Natural killer cell (primary cell): ENCODE results near the gene SORT1. TPM values are rescaled to one million over a fixed set of nuclear protein-coding genes. Genes with fewer than 3 reads are reported as not detected.

Source experiments
- ATAC-seq, 3 donors: fragments of 150-1000 bp in 2 of 3; fragments of 200-7000 bp in 1 of 3; cut with Tn5 transposase; 1 replicate in 1 of 3; 2 replicates in 2 of 3; pipeline ENCODE4 v1.10.0; 2021; ENCODE audit warnings: mild to moderate bottlenecking in 2 of 3, moderate library complexity in 2 of 3
- DNase-seq, 2 donors: peaks; one replicate each; pipeline versions ENCODE4 v3.0.0 to v3.0.0-alpha.2; 2013 to 2021; ENCODE audit warnings: mixed read lengths in 1 of 2
- H3K27ac ChIP-seq: one replicate; pipeline ENCODE4 v1.5.1; 2013; ENCODE audit warnings: mild to moderate bottlenecking, low read length
- H3K27me3 ChIP-seq: one replicate; pipeline ENCODE4 v1.6.1; 2013; ENCODE audit warnings: low read length; ENCODE audit not compliant: control insufficient read depth, insufficient read depth
- H3K36me3 ChIP-seq: one replicate; pipeline ENCODE4 v1.6.1; 2013; ENCODE audit warnings: low read length; ENCODE audit not compliant: control insufficient read depth, insufficient read depth
- H3K4me1 ChIP-seq: one replicate; pipeline ENCODE4 v1.6.1; 2013; ENCODE audit warnings: low read length; ENCODE audit not compliant: control insufficient read depth, insufficient read depth
- H3K4me3 ChIP-seq: one replicate; pipeline ENCODE4 v1.5.1; 2013; ENCODE audit warnings: low read length
- H3K9me3 ChIP-seq: one replicate; pipeline ENCODE4 v1.6.1; 2013; ENCODE audit warnings: low read length; ENCODE audit not compliant: control insufficient read depth, insufficient read depth
- H3K27ac Mint-ChIP-seq, 2 donors: one replicate each; pipeline ENCODE4 v1.8.0; 2022; ENCODE audit warnings: mild to moderate bottlenecking in 2 of 2, mixed read lengths in 2 of 2, moderate library complexity in 1 of 2
- H3K27me3 Mint-ChIP-seq, 2 donors: one replicate each; pipeline ENCODE4 v1.8.0; 2022; ENCODE audit warnings: low read depth in 2 of 2, mixed read lengths in 2 of 2
- H3K36me3 Mint-ChIP-seq: one replicate; pipeline ENCODE4 v1.8.0; 2022; ENCODE audit warnings: mixed read lengths
- H3K4me1 Mint-ChIP-seq, 2 donors: one replicate each; pipeline ENCODE4 v1.8.0; 2022; ENCODE audit warnings: mixed read lengths in 2 of 2
- H3K4me3 Mint-ChIP-seq: one replicate; pipeline ENCODE4 v1.8.0; 2022; ENCODE audit warnings: mild to moderate bottlenecking, moderate library complexity, mixed read lengths
- H3K9me3 Mint-ChIP-seq, 2 donors: one replicate each; pipeline ENCODE4 v1.8.0; 2022; ENCODE audit warnings: mixed read lengths in 2 of 2
- CTCF ChIP-seq: fragments of 200-600 bp; IDR thresholded peaks from one replicate; pipeline ENCODE4 v1.8.0; 2022; ENCODE audit warnings: antibody characterized with exemption
- WGBS: methylation state at CpG from one replicate; pipeline ENCODE4 v1.1.7; 2013; ENCODE audit warnings: missing lambda C conversion rate; ENCODE audit not compliant: insufficient coverage; 5-methylcytosine and 5-hydroxymethylcytosine counted together
- intact Hi-C: fragments of 100-400 bp; cut with micrococcal nuclease; formaldehyde crosslinking; loops from one replicate; pipeline ENCODE4 v1.14.2; 2022
- total RNA-seq, 4 donors: library from RNA; stranded (reverse); fragments of 120-200 nt in 1 of 4; gene quantifications; one replicate each; pipeline versions ENCODE4 v1.2.3 to v1.2.4, GENCODE V29; 2013 to 2022

The SORT1 gene
- total RNA-seq, 3 donors from 2014 or later (not counting 1 experiment from before 2014, with no cell fraction given) = 2.7 to 7.1 (median 3.7) TPM

- TF ChIP-seq CTCF = no peak
- Mint-ChIP-seq H3K27me3 (no peaks in the 10 kb centered on the region), H3K4me1 (peaks cover 0 to 9% of the 10 kb centered on the region in 2 donors), H3K36me3 (no peaks in the 10 kb centered on the region), H3K4me3 (no peak overlapping the region), H3K27ac (peak overlapping the region in 1 of 2 donors; percentile 4), H3K9me3 (no peaks in the 10 kb centered on the region)
- Histone ChIP-seq H3K36me3 (no peaks in the 10 kb centered on the region), H3K27ac (no peak overlapping the region), H3K4me1 (peaks cover 5% of the 10 kb centered on the region), H3K4me3 (no peak overlapping the region), H3K9me3 (no peaks in the 10 kb centered on the region), H3K27me3 (no peaks in the 10 kb centered on the region)
- intact Hi-C loops = no loop called here
- no peak for DNase-seq
- 64% methylated on average over 30 of the region's 30 CpGs for WGBS
- no peak for ATAC-seq
These were observed 124.0 kb downstream of the SORT1 start for GRCh38 chr1:109273570-109274288.

GRCh38 chr1:109272831-109273547 is 124.7 kb downstream of the SORT1 start:
- no peak for ATAC-seq
- H3K36me3 Mint-ChIP-seq = no peaks in the 10 kb centered on the region
- intact Hi-C loops = no loop called here

GRCh38 chr1:109272021-109272799 is 125.5 kb downstream of the SORT1 start:
- DNase-seq (no peak), ATAC-seq (no peak)
- no peak overlapping the region for H3K27ac ChIP-seq
- Mint-ChIP-seq H3K4me3 (no peak overlapping the region), H3K27me3 (no peaks in the 10 kb centered on the region), H3K9me3 (no peaks in the 10 kb centered on the region), H3K36me3 (no peaks in the 10 kb centered on the region), H3K4me1 (peaks cover 0 to 8% of the 10 kb centered on the region in 2 donors), H3K27ac (no peak overlapping the region)
- 95% methylated on average over 13 of the region's 13 CpGs for WGBS
- intact Hi-C loops = no loop called here
- no peaks in the 10 kb centered on the region for H3K36me3 ChIP-seq
- no peaks in the 10 kb centered on the region for H3K9me3 ChIP-seq
- H3K4me1 ChIP-seq = peaks cover under 1% of the 10 kb centered on the region
- TF ChIP-seq CTCF = no peak
- no peak overlapping the region for H3K4me3 ChIP-seq
- H3K27me3 ChIP-seq = no peaks in the 10 kb centered on the region

More at GRCh38 chr1:109272831-109273547, 124.7 kb downstream of the SORT1 start:
- H3K4me1 Mint-ChIP-seq = peaks cover 0 to 9% of the 10 kb centered on the region in 2 donors
- no peak for TF ChIP-seq CTCF
- no peaks in the 10 kb centered on the region for H3K9me3 ChIP-seq
- H3K4me3 Mint-ChIP-seq = no peak overlapping the region
- H3K27ac ChIP-seq = no peak overlapping the region
- 89% methylated on average over 16 of the region's 16 CpGs for WGBS
- no peak overlapping the region for H3K27ac Mint-ChIP-seq
- no peak for DNase-seq
- H3K4me1 ChIP-seq = peaks cover 5% of the 10 kb centered on the region
- H3K9me3 Mint-ChIP-seq = no peaks in the 10 kb centered on the region
- no peak overlapping the region for H3K4me3 ChIP-seq
- no peaks in the 10 kb centered on the region for H3K27me3 Mint-ChIP-seq
- H3K27me3 ChIP-seq = no peaks in the 10 kb centered on the region
- no peaks in the 10 kb centered on the region for H3K36me3 ChIP-seq
